C4-2B (cell line): Measurements from ENCODE around the gene EBLN2.

Source experiments
- H3K27ac ChIP-seq: fragments of 450-650 bp; 2 replicates; pipeline ENCODE4 v1.5.1; 2017
- ZFX ChIP-seq: fragments of 450-650 bp; IDR thresholded peaks from 2 replicates; pipeline ENCODE4 v1.6.1; 2017
- TF ChIP-seq, protein P1 (sequence below): fragments of 450-650 bp; conservative IDR thresholded peaks from 2 replicates; pipeline ENCODE4 v1.5.1; 2017; ENCODE audit warnings: mild to moderate bottlenecking

Gene EBLN2

DNA sequence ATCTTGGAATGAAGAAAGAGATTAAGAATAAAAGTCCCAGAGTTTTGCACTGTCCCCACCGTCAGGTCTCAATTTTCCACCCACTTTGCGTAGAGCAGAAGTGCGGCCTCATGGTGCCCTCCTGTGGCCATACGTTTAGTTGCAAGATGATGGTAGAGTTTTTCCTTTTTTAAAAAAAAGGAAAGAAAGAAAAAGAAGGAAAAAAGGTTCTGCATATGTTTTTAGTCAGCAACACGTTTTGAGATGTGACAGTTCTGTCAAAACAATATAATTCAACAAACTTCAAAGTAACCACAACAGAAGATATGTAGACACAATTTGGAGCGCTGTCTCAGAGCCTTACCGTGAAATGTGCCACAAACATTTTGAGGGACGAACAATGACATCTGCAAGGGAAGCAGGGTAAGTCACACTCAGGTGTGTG is 24.6 kb downstream of the EBLN2 start:
- H3K27ac ChIP-seq, result no peak overlapping the region
- TF ChIP-seq, protein P1, sequence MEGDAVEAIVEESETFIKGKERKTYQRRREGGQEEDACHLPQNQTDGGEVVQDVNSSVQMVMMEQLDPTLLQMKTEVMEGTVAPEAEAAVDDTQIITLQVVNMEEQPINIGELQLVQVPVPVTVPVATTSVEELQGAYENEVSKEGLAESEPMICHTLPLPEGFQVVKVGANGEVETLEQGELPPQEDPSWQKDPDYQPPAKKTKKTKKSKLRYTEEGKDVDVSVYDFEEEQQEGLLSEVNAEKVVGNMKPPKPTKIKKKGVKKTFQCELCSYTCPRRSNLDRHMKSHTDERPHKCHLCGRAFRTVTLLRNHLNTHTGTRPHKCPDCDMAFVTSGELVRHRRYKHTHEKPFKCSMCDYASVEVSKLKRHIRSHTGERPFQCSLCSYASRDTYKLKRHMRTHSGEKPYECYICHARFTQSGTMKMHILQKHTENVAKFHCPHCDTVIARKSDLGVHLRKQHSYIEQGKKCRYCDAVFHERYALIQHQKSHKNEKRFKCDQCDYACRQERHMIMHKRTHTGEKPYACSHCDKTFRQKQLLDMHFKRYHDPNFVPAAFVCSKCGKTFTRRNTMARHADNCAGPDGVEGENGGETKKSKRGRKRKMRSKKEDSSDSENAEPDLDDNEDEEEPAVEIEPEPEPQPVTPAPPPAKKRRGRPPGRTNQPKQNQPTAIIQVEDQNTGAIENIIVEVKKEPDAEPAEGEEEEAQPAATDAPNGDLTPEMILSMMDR, result peak; percentile 82
- TF ChIP-seq ZFX, result no peak

GRCh38 chr3:73094129-73094528 is 32.7 kb downstream of the EBLN2 start:
- no peak for TF ChIP-seq ZFX
- TF ChIP-seq, protein P1, result peak; percentile 64
- no peak overlapping the region for H3K27ac ChIP-seq

DNA sequence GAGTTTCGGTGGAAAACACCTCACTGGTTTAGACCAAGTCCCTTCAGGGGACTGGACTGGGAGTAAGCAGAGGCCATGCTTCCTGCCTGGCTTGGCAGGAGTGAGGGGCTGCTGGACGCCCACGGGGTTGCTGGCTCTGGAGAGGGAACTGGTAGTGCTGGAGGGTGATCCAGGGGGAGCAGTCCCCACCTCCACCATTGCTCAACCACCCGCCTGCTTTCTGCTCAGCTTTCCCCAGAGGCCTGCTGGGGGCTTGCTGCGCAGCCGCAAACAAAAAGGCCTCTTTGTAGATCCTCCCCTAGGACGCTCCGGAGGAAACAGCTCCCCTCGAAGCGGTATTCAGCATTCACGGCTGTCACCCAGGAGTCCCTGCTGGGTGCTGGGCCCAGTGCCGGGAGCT is 33.5 kb downstream of the EBLN2 start:
- H3K27ac ChIP-seq, result no peak overlapping the region
- TF ChIP-seq, protein P1, result no peak
- TF ChIP-seq ZFX, result no peak

GRCh38 chr3:73096169-73096568 is 34.7 kb downstream of the EBLN2 start:
- no peak overlapping the region for H3K27ac ChIP-seq
- TF ChIP-seq ZFX, result no peak
- TF ChIP-seq, protein P1, result no peak

DNA sequence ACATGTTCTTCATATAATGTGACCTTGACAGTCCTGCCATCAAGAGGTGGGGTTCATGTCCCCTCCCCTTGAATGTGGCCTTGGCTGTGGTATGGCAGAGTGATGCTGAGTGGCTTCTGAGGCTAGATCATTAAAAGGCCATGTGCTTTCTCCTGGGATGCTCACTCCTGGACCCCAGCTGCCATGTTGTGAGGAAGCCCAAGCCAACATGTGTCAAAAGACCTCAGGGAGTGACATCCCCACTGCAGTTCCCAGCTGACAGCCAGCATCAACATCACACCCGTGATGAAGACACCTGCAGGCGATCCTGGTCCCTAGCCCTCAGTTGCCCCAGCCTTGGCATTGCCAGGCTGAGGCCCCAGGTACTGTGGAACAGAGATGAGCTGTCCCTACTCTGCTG is 36.6 kb downstream of the EBLN2 start:
- no peak overlapping the region for H3K27ac ChIP-seq
- TF ChIP-seq, protein P1, result no peak
- TF ChIP-seq ZFX, result no peak

DNA sequence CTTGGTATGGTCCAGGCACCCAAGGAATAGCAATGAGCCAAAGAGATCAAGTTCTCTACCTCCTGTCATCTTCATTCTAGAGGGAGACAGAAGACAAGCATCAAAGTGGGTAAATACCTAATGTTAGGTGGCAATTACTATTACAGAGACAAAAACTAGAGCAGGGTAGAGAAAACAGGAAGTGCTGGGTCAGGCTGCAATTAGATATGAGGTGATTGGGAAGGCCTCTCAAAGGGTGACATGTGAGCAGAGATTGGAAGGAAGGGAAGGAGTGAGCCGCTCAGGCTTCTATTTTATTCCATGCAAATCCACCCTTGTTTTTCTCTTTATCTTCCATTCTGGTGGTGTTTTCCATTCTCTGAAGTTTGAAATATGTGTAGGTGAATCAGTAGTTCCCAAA is 37.4 kb downstream of the EBLN2 start:
- no peak overlapping the region for H3K27ac ChIP-seq
- TF ChIP-seq, protein P1, result no peak
- TF ChIP-seq ZFX, result no peak

GRCh38 chr3:73100741-73101559 is 39.5 kb downstream of the EBLN2 start:
- H3K27ac ChIP-seq, result no peak overlapping the region
- no peak for TF ChIP-seq ZFX
- TF ChIP-seq, protein P1, result peak; percentile 85
